B cell (primary cell): ENCODE data around the gene SLAMF9.

Source experiments
- EZH2 ChIP-seq: IDR thresholded peaks from 2 replicates; pipeline ENCODE4 v1.6.1; 2012; ENCODE audit warnings: borderline replicate concordance, low read depth, mild to moderate bottlenecking, moderate library complexity, low read length; ENCODE audit not compliant: insufficient read depth, poor library complexity, severe bottlenecking
- TF ChIP-seq, protein P1 (sequence below): fragments of 200-600 bp; IDR thresholded peaks from one replicate; pipeline ENCODE4 v1.8.0; 2022; ENCODE audit warnings: antibody characterized with exemption, mild to moderate bottlenecking

GRCh38 chr1:159949981-159950381, 4.1 kb downstream of the SLAMF9 start:
- TF ChIP-seq EZH2: no peak
- TF ChIP-seq, protein P1, sequence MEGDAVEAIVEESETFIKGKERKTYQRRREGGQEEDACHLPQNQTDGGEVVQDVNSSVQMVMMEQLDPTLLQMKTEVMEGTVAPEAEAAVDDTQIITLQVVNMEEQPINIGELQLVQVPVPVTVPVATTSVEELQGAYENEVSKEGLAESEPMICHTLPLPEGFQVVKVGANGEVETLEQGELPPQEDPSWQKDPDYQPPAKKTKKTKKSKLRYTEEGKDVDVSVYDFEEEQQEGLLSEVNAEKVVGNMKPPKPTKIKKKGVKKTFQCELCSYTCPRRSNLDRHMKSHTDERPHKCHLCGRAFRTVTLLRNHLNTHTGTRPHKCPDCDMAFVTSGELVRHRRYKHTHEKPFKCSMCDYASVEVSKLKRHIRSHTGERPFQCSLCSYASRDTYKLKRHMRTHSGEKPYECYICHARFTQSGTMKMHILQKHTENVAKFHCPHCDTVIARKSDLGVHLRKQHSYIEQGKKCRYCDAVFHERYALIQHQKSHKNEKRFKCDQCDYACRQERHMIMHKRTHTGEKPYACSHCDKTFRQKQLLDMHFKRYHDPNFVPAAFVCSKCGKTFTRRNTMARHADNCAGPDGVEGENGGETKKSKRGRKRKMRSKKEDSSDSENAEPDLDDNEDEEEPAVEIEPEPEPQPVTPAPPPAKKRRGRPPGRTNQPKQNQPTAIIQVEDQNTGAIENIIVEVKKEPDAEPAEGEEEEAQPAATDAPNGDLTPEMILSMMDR: no peak
